Measurements from ENCODE around the gene HNRNPA1. TPM values are rescaled to one million over a fixed set of nuclear protein-coding genes. Genes with fewer than 3 reads are reported as not detected.
A peak's percentile ranks its signal among the peaks of the same experiment; 100 is the strongest.

The HNRNPA1 gene
- polyA plus RNA-seq, 1 donor from 2014 or later, result 613 TPM

GRCh38 chr12:54253240-54253639 lies 27.3 kb upstream of the HNRNPA1 start:
- H3K36me3 ChIP-seq (ENCODE audit: insufficient read depth, low read length), result peaks cover 3% of the 10 kb centered on the region

DNA sequence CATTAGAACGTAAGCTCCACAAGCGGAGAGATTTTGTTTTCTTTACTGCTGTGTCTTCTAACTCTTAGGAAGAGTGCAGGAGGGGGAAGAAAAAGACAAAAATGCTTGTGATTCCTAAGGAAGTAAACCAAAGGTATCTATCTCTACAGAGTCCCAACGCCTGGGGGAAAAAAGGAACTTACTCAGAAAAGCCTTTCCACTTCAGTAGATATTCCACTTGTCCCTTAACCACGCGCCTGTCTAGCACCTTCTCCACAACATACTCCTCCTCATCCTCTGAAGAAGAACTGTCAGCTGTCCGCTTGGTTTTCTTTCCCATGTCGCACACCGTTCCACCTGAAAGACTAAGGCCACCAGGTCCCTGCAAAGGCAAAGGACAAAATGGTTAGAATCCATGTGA lies 23.2 kb upstream of the HNRNPA1 start:
- no peaks in the 10 kb centered on the region for H3K9me2 ChIP-seq (ENCODE audit: insufficient read depth, low read length)
- H3K27ac ChIP-seq (ENCODE audit: low read length), result no peak overlapping the region
- no peaks in the 10 kb centered on the region for H3K36me3 ChIP-seq (ENCODE audit: insufficient read depth, low read length)
- H4K20me1 ChIP-seq (ENCODE audit: insufficient read depth), result no peaks in the 10 kb centered on the region
- H3F3A ChIP-seq (ENCODE audit: insufficient read depth, low read length, poor library complexity, severe bottlenecking), result peaks cover 12% of the 10 kb centered on the region
- H3K4me3 ChIP-seq (ENCODE audit: low read length), result peak overlapping the region; percentile 64
- no peaks in the 10 kb centered on the region for H3K9me3 ChIP-seq (ENCODE audit: low read length)
- H3K79me2 ChIP-seq (replicated peaks; ENCODE audit: insufficient read depth, low read length), result peaks cover 80% of the 10 kb centered on the region
- H2AFZ ChIP-seq (ENCODE audit: low read depth, low read length), result no peak overlapping the region
- no peak overlapping the region for H3K9ac ChIP-seq (ENCODE audit: low read length)
- H3K27me3 ChIP-seq (ENCODE audit: insufficient read depth, low read depth, low read length), result no peaks in the 10 kb centered on the region
- H3K4me2 ChIP-seq (ENCODE audit: low read length), result peak overlapping the region; percentile 98
- TF ChIP-seq EZH2 (IDR thresholded peaks at IDR 0.05; ENCODE audit: borderline replicate concordance, insufficient read depth, low read length, poor library complexity, severe bottlenecking), result no peak
- TF ChIP-seq MXI1 (conservative IDR thresholded peaks at IDR 0.05; ENCODE audit: poor library complexity, severe bottlenecking), result no peak
- TF ChIP-seq POLR2AphosphoS5 (IDR thresholded peaks at IDR 0.05), result no peak
- TF ChIP-seq CTCF (IDR thresholded peaks at IDR 0.05; ENCODE audit: poor library complexity, severe bottlenecking), result no peak
- no peak for TF ChIP-seq TAF1 (IDR thresholded peaks at IDR 0.05; ENCODE audit: low read depth)
- TF ChIP-seq SMC3 (conservative IDR thresholded peaks at IDR 0.05; ENCODE audit: poor library complexity), result no peak
- no peak for TF ChIP-seq RAD21 (conservative IDR thresholded peaks at IDR 0.05)

More at GRCh38 chr12:54253240-54253639, 27.3 kb upstream of the HNRNPA1 start:
- peaks cover 74% of the 10 kb centered on the region for H3K79me2 ChIP-seq (replicated peaks; ENCODE audit: insufficient read depth, low read length)
- TF ChIP-seq REST (IDR thresholded peaks at IDR 0.05; ENCODE audit: borderline replicate concordance), result no peak
- no peak for TF ChIP-seq RAD21 (conservative IDR thresholded peaks at IDR 0.05)
- TF ChIP-seq TAF1 (IDR thresholded peaks at IDR 0.05; ENCODE audit: low read depth), result no peak
- TF ChIP-seq CTCF (IDR thresholded peaks at IDR 0.05; ENCODE audit: poor library complexity, severe bottlenecking), result no peak
- no peak for TF ChIP-seq MXI1 (conservative IDR thresholded peaks at IDR 0.05; ENCODE audit: poor library complexity, severe bottlenecking)
- no peak for TF ChIP-seq SMC3 (conservative IDR thresholded peaks at IDR 0.05; ENCODE audit: poor library complexity)
- no peak for TF ChIP-seq POLR2AphosphoS5 (IDR thresholded peaks at IDR 0.05)
- no peak for TF ChIP-seq EP300 (conservative IDR thresholded peaks at IDR 0.05; ENCODE audit: poor library complexity, severe bottlenecking)
- no peak for TF ChIP-seq EZH2 (IDR thresholded peaks at IDR 0.05; ENCODE audit: borderline replicate concordance, insufficient read depth, low read length, poor library complexity, severe bottlenecking)
- H3K27ac ChIP-seq (ENCODE audit: low read length), result no peak overlapping the region
- no peak overlapping the region for H2AFZ ChIP-seq (ENCODE audit: low read depth, low read length)
- no peak overlapping the region for H3K9ac ChIP-seq (ENCODE audit: low read length)
- H3F3A ChIP-seq (ENCODE audit: insufficient read depth, low read length, poor library complexity, severe bottlenecking), result no peaks in the 10 kb centered on the region
- H3K9me2 ChIP-seq (ENCODE audit: insufficient read depth, low read length), result no peaks in the 10 kb centered on the region
- H3K9me3 ChIP-seq (ENCODE audit: low read length), result no peaks in the 10 kb centered on the region
- H3K4me2 ChIP-seq (ENCODE audit: low read length), result no peak overlapping the region
- no peaks in the 10 kb centered on the region for H4K20me1 ChIP-seq (ENCODE audit: insufficient read depth)
- H3K27me3 ChIP-seq (ENCODE audit: insufficient read depth, low read depth, low read length), result no peaks in the 10 kb centered on the region
- H3K4me3 ChIP-seq (ENCODE audit: low read length), result no peak overlapping the region
